Colonic mucosa (tissue), 4 donors: ENCODE measurements around the gene CELA2B. TPM values are rescaled to one million over a fixed set of nuclear protein-coding genes. Genes with fewer than 3 reads are reported as not detected.
"Not testable (repeated sequence)": the region's sequence is repeated elsewhere in the genome, so short reads cannot be mapped to it uniquely, and the experiment has no call there.

ENCODE experiments used
- DNase-seq: peaks from one replicate; pipeline ENCODE4 v3.0.0-alpha.2; 2020
- H3K27ac ChIP-seq: fragments of 200-600 bp; one replicate; pipeline ENCODE4 v1.8.0; 2021
- H3K27me3 ChIP-seq: fragments of 200-600 bp; one replicate; pipeline ENCODE4 v1.8.0; 2021
- H3K36me3 ChIP-seq: fragments of 200-600 bp; one replicate; pipeline ENCODE4 v1.8.0; 2021
- H3K4me1 ChIP-seq: fragments of 200-600 bp; one replicate; pipeline ENCODE4 v1.8.0; 2021; ENCODE audit warnings: mild to moderate bottlenecking
- H3K4me3 ChIP-seq: fragments of 200-600 bp; one replicate; pipeline ENCODE4 v1.8.0; 2021
- H3K9ac ChIP-seq, 2 donors: one replicate each; pipeline ENCODE4 v1.7.0; 2013; ENCODE audit warnings: control low read depth in 2 of 2, low read depth in 2 of 2, low read length in 2 of 2
- H3K9me3 ChIP-seq: fragments of 200-600 bp; one replicate; pipeline ENCODE4 v1.8.0; 2021
- CTCF ChIP-seq: fragments of 200-600 bp; IDR thresholded peaks from one replicate; pipeline ENCODE4 v1.8.0; 2022; ENCODE audit warnings: antibody characterized with exemption, mild to moderate bottlenecking
- intact Hi-C: fragments of 100-400 bp; cut with DNase I; formaldehyde crosslinking; loops from one replicate; pipeline ENCODE4 v1.14.1; 2022
- total RNA-seq, 2 donors: library from RNA; stranded (reverse); fragmentation: NEBNext Ultra II Directional in 1 of 2; extraction: Animal tissue kit (Norgen Biotek cat#: 25700) in 1 of 2; gene quantifications; one replicate each; pipeline ENCODE4 v1.2.1, GENCODE V29; 2021
- donor health status: healthy.
- donor health status: DM: no; HTN: no; CAD: no.
- donor health status: DM: no; HTN: no; CAD: no.

CELA2B gene
- total RNA-seq, 2 donors from 2014 or later, result 1.1 TPM; not detected in 1

GRCh38 chr1:15468145-15468544, 7.8 kb upstream of the CELA2B start:
- no peaks in the 10 kb centered on the region for H3K4me1 ChIP-seq
- no peaks in the 10 kb centered on the region for H3K9me3 ChIP-seq
- H3K4me3 ChIP-seq, result no peak overlapping the region
- TF ChIP-seq CTCF, result no peak
- intact Hi-C loops, result no loop called here
- H3K9ac ChIP-seq, result no peak overlapping the region
- no peaks in the 10 kb centered on the region for H3K27me3 ChIP-seq
- no peak overlapping the region for H3K27ac ChIP-seq
- no peaks in the 10 kb centered on the region for H3K36me3 ChIP-seq
- DNase-seq, result no peak

GRCh38 chr1:15469361-15469760, 6.5 kb upstream of the CELA2B start:
- Histone ChIP-seq H3K9ac (no peak overlapping the region), H3K9me3 (no peaks in the 10 kb centered on the region), H3K4me3 (no peak overlapping the region), H3K36me3 (no peaks in the 10 kb centered on the region), H3K27me3 (no peaks in the 10 kb centered on the region), H3K27ac (no peak overlapping the region), H3K4me1 (no peaks in the 10 kb centered on the region)
- no peak for DNase-seq
- intact Hi-C loops, result no loop called here
- no peak for TF ChIP-seq CTCF

- H3K36me3 ChIP-seq, H3K9me3 ChIP-seq, H3K4me3 ChIP-seq, intact Hi-C loops, H3K27me3 ChIP-seq, H3K9ac ChIP-seq, H3K27ac ChIP-seq, H3K4me1 ChIP-seq, DNase-seq: not testable (repeated sequence)
These were observed 6.0 kb upstream of the CELA2B start for GRCh38 chr1:15469821-15470448.

GRCh38 chr1:15471067-15471466, 4.8 kb upstream of the CELA2B start:
- H3K9ac ChIP-seq, H3K27ac ChIP-seq, H3K4me1 ChIP-seq, H3K27me3 ChIP-seq, intact Hi-C loops, H3K36me3 ChIP-seq, H3K9me3 ChIP-seq, DNase-seq, H3K4me3 ChIP-seq: not testable (repeated sequence)

- H3K27ac ChIP-seq, H3K27me3 ChIP-seq, H3K9ac ChIP-seq, H3K4me3 ChIP-seq, H3K4me1 ChIP-seq, intact Hi-C loops, H3K9me3 ChIP-seq, DNase-seq, H3K36me3 ChIP-seq: not testable (repeated sequence)
These were observed 4.2 kb upstream of the CELA2B start for GRCh38 chr1:15471723-15472122.

GRCh38 chr1:15472587-15472986, 3.3 kb upstream of the CELA2B start:
- no peaks in the 10 kb centered on the region for H3K9me3 ChIP-seq
- no peak overlapping the region for H3K4me3 ChIP-seq
- no peak for DNase-seq
- intact Hi-C loops, result no loop called here
- no peaks in the 10 kb centered on the region for H3K4me1 ChIP-seq
- H3K9ac ChIP-seq, result no peak overlapping the region
- TF ChIP-seq CTCF, result no peak
- H3K27me3 ChIP-seq, result no peaks in the 10 kb centered on the region
- no peaks in the 10 kb centered on the region for H3K36me3 ChIP-seq
- no peak overlapping the region for H3K27ac ChIP-seq

GRCh38 chr1:15476927-15477326, 1.0 kb downstream of the CELA2B start:
- TF ChIP-seq CTCF, result no peak
- no peak overlapping the region for H3K27ac ChIP-seq
- H3K4me1 ChIP-seq, result no peaks in the 10 kb centered on the region
- no peak overlapping the region for H3K9ac ChIP-seq
- no peaks in the 10 kb centered on the region for H3K27me3 ChIP-seq
- H3K36me3 ChIP-seq, result no peaks in the 10 kb centered on the region
- intact Hi-C loops, result no loop called here
- no peak for DNase-seq
- H3K4me3 ChIP-seq, result no peak overlapping the region
- no peaks in the 10 kb centered on the region for H3K9me3 ChIP-seq
